Measurements from ENCODE around the gene TTBK1. TPM values are rescaled to one million over a fixed set of nuclear protein-coding genes. Genes with fewer than 3 reads are reported as not detected.

The TTBK1 gene
- total RNA-seq, 4 donors from 2014 or later = 0.13 TPM; not detected in 3

- TF ChIP-seq CTCF (IDR thresholded peaks at IDR 0.05) = no peak
- TF ChIP-seq POLR2A (IDR thresholded peaks at IDR 0.05) = no peak
- WGBS, 2 donors = 3 to 8% methylated on average over 20 to 30 of the region's 46 CpGs
- Histone ChIP-seq H3K36me3 (no peaks in the 10 kb centered on the region), H3K9me3 (no peaks in the 10 kb centered on the region), H3K4me3 (peak overlapping the region; percentile 6 to 65 (median 44)), H3K27ac (peak overlapping the region in 2 of 4 donors; percentile 7 to 41), H3K4me1 (peaks cover 5 to 23% (median 11%) of the 10 kb centered on the region in 3 donors), H3K27me3 (peaks cover 0 to 70% (median 4%) of the 10 kb centered on the region in 4 donors)
- intact Hi-C loops (cut with DNase I) = no loop called here
- DNase-seq = peak; percentile 31
Observed at GRCh38 chr6:43247114-43247999, 4.1 kb downstream of the TTBK1 start.

- H3K27ac ChIP-seq = no peak overlapping the region
- no peak overlapping the region for H3K4me3 ChIP-seq
- H3K4me1 ChIP-seq = peaks cover 5 to 23% (median 11%) of the 10 kb centered on the region in 3 donors
- intact Hi-C loops (cut with DNase I) = no loop called here
- no peaks in the 10 kb centered on the region for H3K9me3 ChIP-seq
- no peaks in the 10 kb centered on the region for H3K36me3 ChIP-seq
- TF ChIP-seq POLR2A (IDR thresholded peaks at IDR 0.05) (no peak), CTCF (IDR thresholded peaks at IDR 0.05) (no peak)
- WGBS, 2 donors = 70 to 79% methylated on average over 3 of the region's 3 CpGs
- peaks cover 0 to 70% (median under 1%) of the 10 kb centered on the region in 4 donors for H3K27me3 ChIP-seq
- DNase-seq = no peak
Observed at GRCh38 chr6:43248101-43248500, 4.8 kb downstream of the TTBK1 start.

GRCh38 chr6:43248791-43249190 is 5.5 kb downstream of the TTBK1 start:
- H3K4me3 ChIP-seq = no peak overlapping the region
- intact Hi-C loops (cut with DNase I) = no loop called here
- no peaks in the 10 kb centered on the region for H3K36me3 ChIP-seq
- no peak overlapping the region for H3K27ac ChIP-seq
- peaks cover 0 to 70% (median 0%) of the 10 kb centered on the region in 4 donors for H3K27me3 ChIP-seq
- no peak for DNase-seq
- H3K4me1 ChIP-seq = peaks cover 5 to 23% (median 11%) of the 10 kb centered on the region in 3 donors
- H3K9me3 ChIP-seq = no peaks in the 10 kb centered on the region
- TF ChIP-seq POLR2A (IDR thresholded peaks at IDR 0.05) = no peak
- TF ChIP-seq CTCF (IDR thresholded peaks at IDR 0.05) = no peak

- peaks cover 0 to 69% (median 0%) of the 10 kb centered on the region in 4 donors for H3K27me3 ChIP-seq
- no peak for TF ChIP-seq CTCF (IDR thresholded peaks at IDR 0.05)
- no peak for TF ChIP-seq POLR2A (IDR thresholded peaks at IDR 0.05)
- H3K36me3 ChIP-seq = no peaks in the 10 kb centered on the region
- WGBS, 2 donors = 6 to 27% methylated on average over 7 to 8 of the region's 8 CpGs
- no peak overlapping the region for H3K27ac ChIP-seq
- no peaks in the 10 kb centered on the region for H3K9me3 ChIP-seq
- intact Hi-C loops (cut with DNase I) = no loop called here
- DNase-seq = no peak
- peaks cover 5 to 23% (median 11%) of the 10 kb centered on the region in 3 donors for H3K4me1 ChIP-seq
- no peak overlapping the region for H3K4me3 ChIP-seq
Observed at GRCh38 chr6:43250992-43251373, 7.7 kb downstream of the TTBK1 start.

- WGBS, 2 donors = 97% methylated on average over 8 of the region's 11 CpGs; no CpG with 5 or more reads in 1 of the 2 donors
- Histone ChIP-seq H3K9me3 (no peaks in the 10 kb centered on the region), H3K27me3 (peaks cover 0 to 74% (median 0%) of the 10 kb centered on the region in 4 donors), H3K4me1 (peaks cover 0 to 5% (median 0%) of the 10 kb centered on the region in 3 donors), H3K4me3 (no peak overlapping the region), H3K27ac (no peak overlapping the region), H3K36me3 (no peaks in the 10 kb centered on the region)
- TF ChIP-seq POLR2A (IDR thresholded peaks at IDR 0.05) = no peak
- no peak for TF ChIP-seq CTCF (IDR thresholded peaks at IDR 0.05)
- intact Hi-C loops (cut with DNase I) = no loop called here
- no peak for DNase-seq
Observed at GRCh38 chr6:43253401-43253800, 10.1 kb downstream of the TTBK1 start.
